Activated CD4-positive, alpha-beta T cell treated with anti-CD3 and anti-CD28 coated beads, Interleukin-10, Interleukin-2, amounts not matched to agents 100 ng/mL and 50 ng/mL, durations not matched to agents 16 hours and 8 hours (primary cell): ENCODE results near the gene CUL4A.
"Not testable (repeated sequence)": the region's sequence is repeated elsewhere in the genome, so short reads cannot be mapped to it uniquely, and the experiment has no call there.

Experiments
- DNase-seq: peaks from one replicate; pipeline ENCODE4 v3.0.0-alpha.2; 2020

CUL4A gene

DNA sequence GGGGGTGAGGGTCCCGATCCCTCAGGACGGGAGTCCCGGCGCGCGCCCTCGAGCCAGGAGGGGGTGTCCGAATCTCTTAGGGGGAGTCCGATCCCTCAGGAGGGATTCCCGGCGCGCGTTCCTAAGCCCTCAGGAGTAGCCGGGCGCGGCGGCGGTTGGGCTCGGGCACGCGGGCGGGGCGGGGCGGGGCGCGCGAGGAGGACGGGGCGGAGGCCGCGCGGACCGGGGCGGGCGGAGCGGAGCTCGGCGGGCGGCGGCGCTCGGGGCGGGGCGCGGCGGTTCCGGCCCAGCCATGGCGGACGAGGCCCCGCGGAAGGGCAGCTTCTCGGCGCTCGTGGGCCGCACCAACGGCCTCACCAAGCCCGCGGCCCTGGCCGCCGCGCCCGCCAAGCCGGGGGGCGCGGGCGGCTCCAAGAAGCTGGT is at the start of gene CUL4A:
Gene CUL4A, plus strand, starts transcription at position 278 of the 423 bp plus-strand sequence. Its CDS starts 15 bp downstream, at position 293.
- DNase-seq, result peak; percentile 82

DNA sequence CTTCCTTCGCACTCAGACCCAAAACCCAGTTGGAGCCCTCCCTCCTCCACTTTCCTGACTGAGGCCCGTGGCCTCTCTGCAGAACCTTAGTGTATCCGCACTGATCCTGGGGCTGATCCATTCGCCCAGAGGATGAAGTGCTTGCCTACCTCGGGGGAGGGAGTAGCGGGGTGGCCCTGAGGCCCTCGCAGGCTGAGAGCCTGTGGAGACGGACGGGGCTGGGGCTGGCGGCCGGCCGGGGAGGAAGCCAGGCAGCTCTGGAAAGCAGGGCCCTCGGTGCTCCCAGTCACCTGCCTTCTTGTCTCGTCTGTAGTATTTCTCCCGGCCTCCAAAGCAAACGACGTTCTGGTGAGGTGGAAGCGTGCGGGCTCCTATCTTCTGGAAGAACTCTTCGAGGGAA is 49.7 kb upstream of the CUL4A start:
- DNase-seq, result no peak

DNA sequence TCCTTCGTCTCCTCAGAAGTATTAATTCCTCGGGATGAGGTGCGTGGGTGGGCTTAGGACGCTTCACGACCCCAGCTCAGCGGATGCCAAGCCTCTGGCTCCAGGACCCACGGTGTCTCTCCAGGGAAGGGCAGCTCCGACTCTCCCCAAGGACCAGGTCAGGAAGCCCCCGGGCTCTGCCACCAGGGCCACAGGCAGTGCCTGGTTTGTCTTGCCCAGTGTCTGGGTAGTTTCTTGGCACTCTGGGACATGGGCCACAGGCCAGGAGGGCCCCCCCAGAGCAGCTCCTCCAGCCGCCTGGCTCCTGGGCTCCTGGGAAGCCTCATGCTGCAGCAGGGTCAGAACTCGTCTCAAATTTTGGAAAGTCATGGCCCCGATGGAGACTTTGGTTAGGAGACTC is 48.4 kb upstream of the CUL4A start:
- no peak for DNase-seq

DNA sequence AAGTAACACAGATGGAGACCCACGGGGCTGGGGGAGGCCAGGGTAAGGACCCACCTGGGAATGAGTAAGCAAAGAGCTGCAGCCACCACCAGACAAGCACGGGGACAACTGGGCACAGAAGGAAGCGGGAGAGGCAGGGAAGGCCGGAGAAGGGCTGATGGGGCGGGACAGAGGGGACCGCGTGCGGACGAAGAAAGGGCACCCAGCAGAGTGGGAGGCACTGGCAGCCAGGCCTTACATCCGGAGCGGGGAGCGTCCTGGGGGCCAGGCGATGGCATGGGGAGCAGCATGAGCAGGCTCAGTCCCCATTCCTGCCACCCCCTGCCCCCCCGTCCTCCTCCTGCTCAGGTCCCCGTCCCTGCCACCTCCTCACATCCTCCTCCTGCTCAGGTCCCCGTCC is 48.0 kb upstream of the CUL4A start:
- no peak for DNase-seq

- not testable (repeated sequence) for DNase-seq
Measured at GRCh38 chr13:113161975-113162374, 47.4 kb upstream of the CUL4A start.

- no peak for DNase-seq
Measured at GRCh38 chr13:113162783-113163685, 46.4 kb upstream of the CUL4A start.

DNA sequence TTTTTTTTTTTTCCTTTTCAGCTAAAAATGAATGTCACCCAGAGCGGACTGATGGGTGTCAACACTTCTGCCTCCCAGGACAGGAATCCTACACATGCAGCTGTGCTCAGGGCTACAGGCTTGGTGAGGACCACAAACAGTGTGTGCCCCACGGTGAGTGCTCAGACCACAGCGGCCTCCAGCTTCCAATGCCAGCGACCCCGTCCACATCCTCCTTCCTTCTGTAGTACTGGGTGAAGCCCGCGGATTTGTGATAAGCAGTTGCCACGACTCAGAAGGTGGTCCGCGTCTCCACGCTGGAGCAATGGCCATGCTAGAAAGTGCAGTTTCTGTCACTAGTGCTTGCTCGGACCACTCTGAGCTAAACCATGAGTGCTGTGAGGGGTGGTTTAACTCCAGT is 44.9 kb upstream of the CUL4A start:
- no peak for DNase-seq

DNA sequence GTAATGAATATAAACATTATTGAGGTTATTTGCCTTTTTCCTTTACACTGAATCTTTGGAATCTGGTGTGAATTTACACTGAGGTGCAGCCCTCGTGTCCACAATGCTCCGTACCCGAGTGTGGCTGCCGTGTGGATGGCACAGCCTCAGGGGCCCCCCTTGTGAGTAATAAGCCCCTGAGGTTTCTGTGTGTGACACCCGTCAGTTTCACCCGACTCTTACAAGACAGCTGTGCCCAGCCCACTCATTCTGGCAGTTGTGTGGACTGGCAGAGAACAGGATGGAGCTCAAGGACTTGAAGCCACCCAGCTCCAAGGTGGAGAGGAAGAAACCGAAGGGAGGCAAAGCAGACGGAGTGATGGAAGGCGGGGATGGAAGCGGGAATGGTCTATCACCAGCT is 43.1 kb upstream of the CUL4A start:
- no peak for DNase-seq

DNA sequence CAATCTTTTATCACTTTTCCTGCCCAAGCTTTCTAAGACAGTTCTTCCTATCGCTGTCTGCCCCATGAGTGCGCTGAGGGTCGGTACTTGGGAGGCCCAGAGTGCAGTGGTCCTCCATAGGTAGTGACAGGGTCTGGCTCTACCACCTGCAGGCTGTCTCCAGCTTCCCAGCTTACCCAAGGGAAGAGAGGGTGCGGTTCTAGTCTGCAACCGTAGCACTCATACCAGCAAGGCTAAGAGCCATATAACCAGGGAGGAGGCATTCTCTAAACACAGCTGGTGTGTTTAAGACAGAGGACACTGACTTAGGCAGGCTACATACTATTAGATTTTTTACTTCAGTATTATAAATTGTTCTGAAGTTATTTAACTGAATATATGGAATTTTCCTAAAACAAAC is 42.7 kb upstream of the CUL4A start:
- no peak for DNase-seq

DNA sequence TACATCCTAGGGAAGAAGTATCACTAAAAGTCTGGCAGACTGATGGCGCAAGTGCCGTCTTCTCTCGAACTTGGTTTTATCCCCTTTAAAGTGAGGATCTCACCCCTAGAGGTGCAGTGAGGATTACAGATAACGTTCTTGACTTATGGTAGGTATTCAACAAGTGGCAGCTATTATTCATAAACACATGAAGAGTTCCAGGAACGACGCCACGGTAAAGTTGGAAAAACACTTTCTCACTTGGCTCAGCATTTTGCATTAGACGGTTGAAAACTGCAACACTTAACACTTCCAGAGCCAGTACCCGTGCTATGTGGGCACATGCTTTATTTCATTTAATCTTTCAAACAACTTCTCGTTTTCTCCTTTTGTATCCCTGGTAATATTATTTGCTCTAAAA is 42.3 kb upstream of the CUL4A start:
- DNase-seq, result no peak

DNA sequence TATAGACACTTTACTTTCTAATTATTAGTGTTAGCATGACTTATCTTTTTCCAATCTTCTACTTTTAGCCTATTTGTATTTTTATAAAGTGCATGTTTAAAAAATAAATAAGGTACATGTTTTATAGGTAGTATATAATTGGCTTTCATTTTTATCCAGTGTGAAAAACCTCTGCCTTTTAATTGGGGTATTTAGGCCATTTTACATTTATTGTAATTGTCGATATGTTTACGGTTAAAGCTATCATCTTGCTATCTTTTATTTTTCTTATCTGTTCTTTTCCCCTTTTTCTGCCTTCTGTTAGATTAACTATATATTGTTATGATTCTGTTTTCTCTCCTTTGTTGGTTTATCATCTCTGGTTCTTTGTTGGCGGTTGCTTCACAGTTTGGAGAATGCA is 41.8 kb upstream of the CUL4A start:
- DNase-seq, result no peak

- no peak for DNase-seq
Measured at GRCh38 chr13:113168211-113168610, 41.2 kb upstream of the CUL4A start.

- DNase-seq, result no peak
Measured at GRCh38 chr13:113169277-113170272, 39.8 kb upstream of the CUL4A start.

- no peak for DNase-seq
Measured at GRCh38 chr13:113170511-113170910, 38.9 kb upstream of the CUL4A start.

- DNase-seq, result no peak
Measured at GRCh38 chr13:113171250-113172125, 37.9 kb upstream of the CUL4A start.

GRCh38 chr13:113172419-113172926 is 36.9 kb upstream of the CUL4A start:
- DNase-seq, result no peak

- peak; percentile 53 for DNase-seq
Measured at GRCh38 chr13:113176280-113176679, 33.1 kb upstream of the CUL4A start.

- DNase-seq, result no peak
Measured at GRCh38 chr13:113176822-113177221, 32.6 kb upstream of the CUL4A start.

- DNase-seq, result no peak
Measured at GRCh38 chr13:113178070-113178895, 31.1 kb upstream of the CUL4A start.

DNA sequence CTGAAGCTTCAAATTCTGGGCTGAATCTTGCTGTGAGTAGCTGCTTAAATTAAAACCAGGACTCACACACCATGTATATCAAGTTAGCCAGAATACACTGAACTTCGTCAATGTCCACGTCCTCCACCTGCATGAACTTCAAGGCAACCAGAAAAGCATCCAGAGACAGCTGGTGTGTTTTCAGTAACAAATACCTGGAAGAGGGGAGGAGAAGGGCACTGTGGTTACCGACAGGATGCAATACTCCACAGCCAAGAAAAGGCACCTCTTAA is 30.6 kb upstream of the CUL4A start:
- no peak for DNase-seq

DNA sequence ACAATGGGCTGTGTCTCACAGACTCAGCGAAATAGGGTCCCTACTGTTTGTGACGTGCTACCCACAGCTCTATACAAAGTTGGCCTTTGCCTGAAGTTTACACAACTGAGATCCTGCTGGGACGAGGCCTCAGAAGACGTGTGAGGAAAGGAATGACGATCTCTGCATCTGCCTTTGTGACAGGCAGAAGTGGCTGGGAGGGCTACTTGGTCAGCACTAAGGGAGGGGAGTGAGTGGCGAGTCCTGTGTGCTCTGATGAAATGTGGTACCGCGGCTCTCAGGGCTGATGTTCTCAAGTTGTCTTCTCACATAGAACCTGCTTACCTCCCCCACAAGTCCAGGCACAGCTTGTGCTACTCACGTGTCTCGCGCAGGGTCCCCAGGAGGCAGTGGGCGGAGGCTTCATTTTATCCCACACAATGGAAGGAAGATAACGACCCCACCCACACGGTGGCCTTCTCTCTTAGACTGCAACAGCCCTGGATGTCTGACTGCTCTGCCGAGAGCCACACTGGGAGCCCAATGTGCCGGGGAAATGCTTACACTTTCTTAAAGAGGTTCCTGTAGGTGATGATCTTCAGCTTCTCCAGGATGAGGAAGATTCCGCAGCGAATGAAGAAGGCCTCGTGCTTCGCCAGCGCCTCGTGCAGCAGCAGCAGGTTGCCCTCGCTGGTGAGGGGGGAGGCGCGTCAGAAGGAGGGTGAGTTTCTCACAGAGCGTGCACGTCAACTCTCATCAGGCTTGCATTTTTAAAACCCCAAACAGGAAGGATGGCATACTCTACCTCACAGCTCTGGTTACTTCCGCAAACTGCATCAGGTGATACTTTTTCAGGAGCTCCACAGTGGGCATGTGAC is 29.8 kb upstream of the CUL4A start:
- no peak for DNase-seq
